ENCODE data around the gene IFIH1. TPM values are rescaled to one million over a fixed set of nuclear protein-coding genes. Genes with fewer than 3 reads are reported as not detected.

Gene IFIH1
- total and polyA plus RNA-seq, 2 donors (not counting 1 experiment from before 2014, with no cell fraction given) = 29.5 to 54.8 TPM

DNA sequence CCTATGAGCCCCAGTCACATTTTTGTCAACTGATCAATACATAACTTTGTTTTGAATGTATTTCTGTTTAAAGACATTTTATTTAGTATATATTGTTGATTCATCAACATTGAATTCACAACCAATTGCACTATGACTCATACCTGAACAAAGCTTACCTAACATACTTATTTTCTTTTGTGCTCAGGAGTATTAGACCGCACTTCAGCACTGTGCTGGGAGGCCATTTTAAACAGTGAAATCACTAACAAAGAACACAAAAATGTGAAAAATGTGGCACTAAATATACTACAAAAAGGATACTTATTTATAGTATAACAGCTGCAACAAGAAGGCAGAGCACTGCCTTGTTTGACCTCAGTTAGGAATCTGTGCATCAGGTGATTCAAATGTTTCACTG, 12.4 kb upstream of the IFIH1 start:
- no peaks in the 10 kb centered on the region for H3K27me3 ChIP-seq (replicated peaks in 1 of 4; ENCODE audit: control extremely low read depth in 1 of 4, control insufficient read depth in 3 of 4, insufficient read depth in 4 of 4, low read length in 3 of 4)
- WGBS (ENCODE audit: insufficient coverage) = no CpG with 5 or more reads among the region's 1 CpG
- H3K4me3 Mint-ChIP-seq = no peak overlapping the region
- H3K4me2 ChIP-seq (replicated peaks; ENCODE audit: low read depth, low read length, poor library complexity, severe bottlenecking) = no peak overlapping the region
- H3K4me3 ChIP-seq (ENCODE audit: control extremely low read depth in 1 of 5, extremely low read depth in 1 of 5, insufficient read depth in 1 of 5, low read depth in 2 of 5, low read length in 4 of 5) = no peak overlapping the region
- peaks cover 0 to 10% (median 0%) of the 10 kb centered on the region in 3 donors for H3K9me3 ChIP-seq (ENCODE audit: control extremely low read depth in 1 of 3, control insufficient read depth in 2 of 3, insufficient read depth in 1 of 3, low read length in 2 of 3)
- TF ChIP-seq EZH2 (IDR thresholded peaks at IDR 0.05; ENCODE audit: borderline replicate concordance, insufficient read depth, low read depth, low read length, poor library complexity, severe bottlenecking) = no peak
- TF ChIP-seq, protein P1, sequence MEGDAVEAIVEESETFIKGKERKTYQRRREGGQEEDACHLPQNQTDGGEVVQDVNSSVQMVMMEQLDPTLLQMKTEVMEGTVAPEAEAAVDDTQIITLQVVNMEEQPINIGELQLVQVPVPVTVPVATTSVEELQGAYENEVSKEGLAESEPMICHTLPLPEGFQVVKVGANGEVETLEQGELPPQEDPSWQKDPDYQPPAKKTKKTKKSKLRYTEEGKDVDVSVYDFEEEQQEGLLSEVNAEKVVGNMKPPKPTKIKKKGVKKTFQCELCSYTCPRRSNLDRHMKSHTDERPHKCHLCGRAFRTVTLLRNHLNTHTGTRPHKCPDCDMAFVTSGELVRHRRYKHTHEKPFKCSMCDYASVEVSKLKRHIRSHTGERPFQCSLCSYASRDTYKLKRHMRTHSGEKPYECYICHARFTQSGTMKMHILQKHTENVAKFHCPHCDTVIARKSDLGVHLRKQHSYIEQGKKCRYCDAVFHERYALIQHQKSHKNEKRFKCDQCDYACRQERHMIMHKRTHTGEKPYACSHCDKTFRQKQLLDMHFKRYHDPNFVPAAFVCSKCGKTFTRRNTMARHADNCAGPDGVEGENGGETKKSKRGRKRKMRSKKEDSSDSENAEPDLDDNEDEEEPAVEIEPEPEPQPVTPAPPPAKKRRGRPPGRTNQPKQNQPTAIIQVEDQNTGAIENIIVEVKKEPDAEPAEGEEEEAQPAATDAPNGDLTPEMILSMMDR (IDR thresholded peaks at IDR 0.05) = no peak
- H3K4me1 ChIP-seq (ENCODE audit: control insufficient read depth in 2 of 2, insufficient read depth in 2 of 2, low read length in 2 of 2) = peaks cover 0 to 19% of the 10 kb centered on the region in 2 donors
- no peaks in the 10 kb centered on the region for H3K36me3 ChIP-seq (replicated peaks in 1 of 2; ENCODE audit: control extremely low read depth in 1 of 2, control insufficient read depth in 1 of 2, extremely low read depth in 1 of 2, insufficient read depth in 2 of 2, low read length in 1 of 2)
- ATAC-seq (ENCODE audit: low read depth) (no peak), DNase-seq (no peak)
- CTCF ChIA-PET = interaction anchor here (3.0 kb wide), 1 partner anchor 33 kb away, joined by 9 read pairs; no protein-coding TSS in a partner anchor
- H3K4me1 Mint-ChIP-seq = peaks cover 4% of the 10 kb centered on the region
- no peaks in the 10 kb centered on the region for H3K9me3 Mint-ChIP-seq (ENCODE audit: insufficient read depth)
- H3K9ac ChIP-seq (ENCODE audit: low read length) = no peak overlapping the region
- no peaks in the 10 kb centered on the region for H4K20me1 ChIP-seq (ENCODE audit: control insufficient read depth, insufficient read depth, low read length, poor library complexity, severe bottlenecking)
- intact Hi-C loops (cut with micrococcal nuclease) = no loop called here
- H3K27ac Mint-ChIP-seq = no peak overlapping the region
- no peak overlapping the region for H3K27ac ChIP-seq (ENCODE audit: low read length in 2 of 2)
- H3K79me2 ChIP-seq (ENCODE audit: control insufficient read depth, insufficient read depth, low read length) = peaks cover 13% of the 10 kb centered on the region
- POLR2A ChIA-PET = no interaction called here
- no peaks in the 10 kb centered on the region for H3K27me3 Mint-ChIP-seq
- no peak overlapping the region for H2AFZ ChIP-seq (ENCODE audit: insufficient read depth, low read depth, low read length, poor library complexity, severe bottlenecking)

DNA sequence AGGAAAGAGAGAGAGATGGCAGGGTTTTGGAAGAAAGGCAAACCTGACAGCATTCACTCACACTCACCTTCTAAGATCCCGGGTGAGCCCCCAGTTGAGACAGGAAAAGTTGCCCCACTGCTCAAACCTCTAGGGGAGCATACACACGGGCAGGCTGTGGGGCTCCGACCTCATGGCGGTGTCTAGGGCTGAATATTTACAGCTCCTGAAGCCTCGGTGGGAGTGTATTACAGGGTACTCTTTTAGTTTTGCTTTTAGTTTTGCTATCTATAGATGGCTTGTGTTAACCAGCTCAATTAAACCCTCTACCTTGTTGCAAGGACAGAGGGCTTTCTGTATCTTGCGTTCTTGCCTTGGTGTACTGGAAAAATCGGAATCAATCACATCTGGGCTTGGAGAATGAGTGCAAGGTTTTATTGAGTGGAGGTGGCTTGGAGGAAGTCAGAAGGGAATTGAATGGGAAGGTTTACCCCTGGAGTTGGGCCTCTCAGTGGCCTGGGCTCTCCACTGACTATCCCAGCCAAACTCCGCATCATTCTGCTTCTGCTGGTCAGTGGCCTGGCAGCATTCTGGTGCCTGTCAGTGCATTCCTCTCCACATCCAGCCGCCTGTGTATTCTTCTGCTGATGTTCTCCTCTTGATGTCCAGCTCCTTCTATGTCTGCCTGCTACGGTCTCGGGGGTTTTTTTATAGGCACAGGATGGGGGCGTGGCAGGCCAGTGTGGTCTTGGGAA, 10.1 kb upstream of the IFIH1 start:
- intact Hi-C loops (cut with micrococcal nuclease) = no loop called here
- POLR2A ChIA-PET = interaction anchor here (0.5 to 1.5 kb wide), 2 partner anchors 9 to 15 kb away, joined by 3 read pairs; no protein-coding TSS in a partner anchor
- H3K9me3 ChIP-seq (ENCODE audit: control extremely low read depth in 1 of 3, control insufficient read depth in 2 of 3, insufficient read depth in 1 of 3, low read length in 2 of 3) = peaks cover 0 to 10% (median 0%) of the 10 kb centered on the region in 3 donors
- H3K4me3 ChIP-seq (ENCODE audit: control extremely low read depth in 1 of 5, extremely low read depth in 1 of 5, insufficient read depth in 1 of 5, low read depth in 2 of 5, low read length in 4 of 5) = peak overlapping the region in 3 of 5 experiments; percentile 25 to 40 (median 38)
- DNase-seq = peak; percentile 40
- no peaks in the 10 kb centered on the region for H3K36me3 ChIP-seq (replicated peaks in 1 of 2; ENCODE audit: control extremely low read depth in 1 of 2, control insufficient read depth in 1 of 2, extremely low read depth in 1 of 2, insufficient read depth in 2 of 2, low read length in 1 of 2)
- Mint-ChIP-seq H3K27me3 (no peaks in the 10 kb centered on the region), H3K27ac (no peak overlapping the region), H3K4me1 (peaks cover 4% of the 10 kb centered on the region), H3K4me3 (peak overlapping the region; percentile 26), H3K9me3 (ENCODE audit: insufficient read depth) (no peaks in the 10 kb centered on the region)
- H3K4me1 ChIP-seq (ENCODE audit: control insufficient read depth in 2 of 2, insufficient read depth in 2 of 2, low read length in 2 of 2) = peaks cover 0 to 19% of the 10 kb centered on the region in 2 donors
- H2AFZ ChIP-seq (ENCODE audit: insufficient read depth, low read depth, low read length, poor library complexity, severe bottlenecking) = peak overlapping the region; percentile 61
- H4K20me1 ChIP-seq (ENCODE audit: control insufficient read depth, insufficient read depth, low read length, poor library complexity, severe bottlenecking) = no peaks in the 10 kb centered on the region
- peak; percentile 45 for ATAC-seq (ENCODE audit: low read depth)
- peak overlapping the region; percentile 55 for H3K4me2 ChIP-seq (replicated peaks; ENCODE audit: low read depth, low read length, poor library complexity, severe bottlenecking)
- peak overlapping the region in 1 of 2 donors; percentile 30 for H3K27ac ChIP-seq (ENCODE audit: low read length in 2 of 2)
- peaks cover 31% of the 10 kb centered on the region for H3K79me2 ChIP-seq (ENCODE audit: control insufficient read depth, insufficient read depth, low read length)
- peak overlapping the region; percentile 41 for H3K9ac ChIP-seq (ENCODE audit: low read length)
- no peaks in the 10 kb centered on the region for H3K27me3 ChIP-seq (replicated peaks in 1 of 4; ENCODE audit: control extremely low read depth in 1 of 4, control insufficient read depth in 3 of 4, insufficient read depth in 4 of 4, low read length in 3 of 4)
- 100% methylated on average over 6 of the region's 12 CpGs for WGBS (ENCODE audit: insufficient coverage)
- CTCF ChIA-PET = interaction anchor here (1.4 to 4.2 kb wide), 5 partner anchors 10 to 30 kb away, joined by 4 to 17 read pairs (median 9); partner anchors contain the start of genes GCA and IFIH1
- TF ChIP-seq, protein P1 (IDR thresholded peaks at IDR 0.05) = no peak
- TF ChIP-seq EZH2 (IDR thresholded peaks at IDR 0.05; ENCODE audit: borderline replicate concordance, insufficient read depth, low read depth, low read length, poor library complexity, severe bottlenecking) = no peak

Data from B cell (primary cell).